DMS 273 (cell line): ENCODE results near the gene POLR3K.

ENCODE experiments used
- DNase-seq: peaks from one replicate; lab custom pipeline; 2025; ENCODE audit not compliant: unreplicated experiment; lab: John Stamatoyannopoulos, UW

The POLR3K gene

GRCh38 chr16:66309-67182, 13.1 kb upstream of the POLR3K start:
- no peak for DNase-seq

GRCh38 chr16:65745-66144, 12.3 kb upstream of the POLR3K start:
- peak; percentile 92 for DNase-seq

- no peak for DNase-seq
Observed at GRCh38 chr16:64914-65255, 11.5 kb upstream of the POLR3K start.

- no peak for DNase-seq
Observed at GRCh38 chr16:63998-64913, 10.8 kb upstream of the POLR3K start.

- no peak for DNase-seq
Observed at GRCh38 chr16:63466-63865, 10.1 kb upstream of the POLR3K start.

- no peak for DNase-seq
Observed at GRCh38 chr16:62968-63391, 9.6 kb upstream of the POLR3K start.

GRCh38 chr16:62283-62967, 9.0 kb upstream of the POLR3K start:
- DNase-seq: no peak

GRCh38 chr16:61879-62281, 8.5 kb upstream of the POLR3K start:
- DNase-seq: no peak

GRCh38 chr16:60929-61878, 7.8 kb upstream of the POLR3K start:
- DNase-seq: no peak

GRCh38 chr16:60166-60565, 6.8 kb upstream of the POLR3K start:
- DNase-seq: no peak

- no peak for DNase-seq
Observed at GRCh38 chr16:59440-60059, 6.1 kb upstream of the POLR3K start.

- no peak for DNase-seq
Observed at GRCh38 chr16:58491-59439, 5.4 kb upstream of the POLR3K start.

GRCh38 chr16:57711-58110, 4.3 kb upstream of the POLR3K start:
- DNase-seq: no peak

- DNase-seq: no peak
Observed at GRCh38 chr16:56231-56927, 3.0 kb upstream of the POLR3K start.

GRCh38 chr16:55571-56136, 2.2 kb upstream of the POLR3K start:
- no peak for DNase-seq

GRCh38 chr16:54237-54581, 801 bp upstream of the POLR3K start:
- no peak for DNase-seq

GRCh38 chr16:50769-51591, 2.4 kb downstream of the POLR3K start:
- no peak for DNase-seq
